ENCODE measurements around the gene MAP1A. TPM values are rescaled to one million over a fixed set of nuclear protein-coding genes. Genes with fewer than 3 reads are reported as not detected.

MAP1A gene
- total RNA-seq, 1 donor from 2014 or later: 16.9 TPM

DNA sequence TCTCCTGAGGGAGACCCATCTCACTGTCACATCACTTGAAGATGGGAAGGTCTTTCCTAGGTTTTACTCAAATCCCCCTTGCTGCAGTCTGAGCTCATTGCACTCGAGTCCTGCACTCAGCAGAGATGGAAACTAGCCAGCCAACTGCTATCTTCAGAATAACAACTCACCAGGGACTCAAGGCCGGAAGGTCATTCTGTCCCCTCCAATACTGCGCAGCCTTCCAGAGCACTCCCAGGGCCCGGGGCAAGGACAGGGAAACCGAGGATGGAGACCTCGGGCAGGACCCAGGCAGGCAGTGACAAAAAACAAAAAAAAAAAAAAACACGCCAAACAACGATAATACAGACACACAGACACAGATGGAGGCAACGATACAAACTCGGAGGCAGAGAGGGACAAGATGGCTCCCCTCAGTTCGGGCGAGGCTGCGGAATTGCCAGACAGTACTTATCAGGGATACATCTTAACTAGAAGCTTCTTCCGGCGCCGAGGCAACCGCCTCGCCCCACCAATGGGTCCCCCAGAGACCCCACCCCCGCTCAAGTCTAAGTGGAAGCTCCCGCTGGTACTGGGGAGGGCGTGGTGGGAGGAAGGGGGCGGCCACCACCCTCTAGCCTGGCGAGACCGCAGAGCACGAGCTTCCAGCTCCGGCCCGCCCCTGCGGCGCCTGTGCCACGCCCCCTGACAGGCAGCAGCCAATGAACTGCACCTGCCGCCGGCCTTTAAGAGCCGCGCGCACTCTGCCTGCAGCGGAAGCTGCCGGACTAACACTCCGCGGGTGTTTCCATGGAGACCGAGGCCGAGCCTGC lies 7.0 kb upstream of the MAP1A start:
- peak overlapping the region; percentile 88 for H3K27ac ChIP-seq
- peaks cover 29% of the 10 kb centered on the region for H3K4me1 ChIP-seq
- DNase-seq (ENCODE audit: extremely low spot score in 2 of 2): peak in 1 of 2 donors; percentile 99
- H3K4me3 ChIP-seq: peak overlapping the region; percentile 56 to 67
- H3K9me3 ChIP-seq: no peaks in the 10 kb centered on the region
- TF ChIP-seq, protein P1, sequence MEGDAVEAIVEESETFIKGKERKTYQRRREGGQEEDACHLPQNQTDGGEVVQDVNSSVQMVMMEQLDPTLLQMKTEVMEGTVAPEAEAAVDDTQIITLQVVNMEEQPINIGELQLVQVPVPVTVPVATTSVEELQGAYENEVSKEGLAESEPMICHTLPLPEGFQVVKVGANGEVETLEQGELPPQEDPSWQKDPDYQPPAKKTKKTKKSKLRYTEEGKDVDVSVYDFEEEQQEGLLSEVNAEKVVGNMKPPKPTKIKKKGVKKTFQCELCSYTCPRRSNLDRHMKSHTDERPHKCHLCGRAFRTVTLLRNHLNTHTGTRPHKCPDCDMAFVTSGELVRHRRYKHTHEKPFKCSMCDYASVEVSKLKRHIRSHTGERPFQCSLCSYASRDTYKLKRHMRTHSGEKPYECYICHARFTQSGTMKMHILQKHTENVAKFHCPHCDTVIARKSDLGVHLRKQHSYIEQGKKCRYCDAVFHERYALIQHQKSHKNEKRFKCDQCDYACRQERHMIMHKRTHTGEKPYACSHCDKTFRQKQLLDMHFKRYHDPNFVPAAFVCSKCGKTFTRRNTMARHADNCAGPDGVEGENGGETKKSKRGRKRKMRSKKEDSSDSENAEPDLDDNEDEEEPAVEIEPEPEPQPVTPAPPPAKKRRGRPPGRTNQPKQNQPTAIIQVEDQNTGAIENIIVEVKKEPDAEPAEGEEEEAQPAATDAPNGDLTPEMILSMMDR (IDR thresholded peaks at IDR 0.05): no peak
- TF ChIP-seq POLR2AphosphoS5 (IDR thresholded peaks at IDR 0.05; ENCODE audit: insufficient read depth in 1 of 2, low read depth in 1 of 2): peak; percentile 90 to 93
- peak in 1 of 2 donors; percentile 45 for TF ChIP-seq POLR2A (IDR thresholded peaks at IDR 0.05)
- no peaks in the 10 kb centered on the region for H3K27me3 ChIP-seq
- intact Hi-C loops (cut with DNase I): no loop called here
- no peaks in the 10 kb centered on the region for H3K36me3 ChIP-seq

DNA sequence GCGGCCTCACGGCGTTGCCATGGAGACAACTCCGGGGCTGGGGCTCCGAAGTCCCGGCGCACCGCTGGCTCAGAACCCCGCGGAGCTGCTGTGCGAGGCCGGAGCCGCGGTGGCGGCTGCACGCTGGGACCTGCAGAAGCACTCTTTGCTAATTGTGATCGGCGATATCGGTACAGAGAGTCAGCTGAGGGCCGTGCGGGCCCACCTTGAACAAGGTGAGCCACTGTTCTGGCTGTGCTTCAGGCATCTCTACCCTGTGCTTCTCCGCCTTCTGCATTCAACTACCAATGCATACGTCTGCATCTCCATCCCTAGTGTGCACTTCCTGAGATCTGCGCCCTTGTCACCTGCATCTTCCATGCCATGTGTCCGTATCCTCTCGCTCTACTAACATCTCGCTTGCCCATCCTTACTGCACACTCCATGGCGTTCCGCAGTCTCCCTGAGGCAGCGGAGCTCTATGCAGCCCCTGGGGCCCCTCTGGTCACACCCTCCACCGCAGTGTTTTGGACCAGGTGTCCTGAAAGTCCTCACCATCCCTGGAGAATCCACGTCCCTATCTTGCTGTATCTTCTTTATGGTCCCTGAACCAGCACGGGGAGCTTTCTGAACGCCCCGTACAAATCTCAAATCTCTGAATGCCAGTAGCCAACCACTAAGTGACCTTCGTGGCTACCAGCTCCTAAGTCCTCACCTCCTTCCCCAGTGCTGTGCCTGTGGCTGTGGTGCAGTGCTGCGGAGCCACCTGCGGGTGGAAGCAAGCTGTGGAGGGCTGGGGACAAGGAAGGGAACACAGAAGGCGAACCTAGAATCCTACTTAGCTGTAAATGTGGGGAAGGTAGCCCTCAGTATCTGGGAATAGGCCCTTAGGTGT lies 6.2 kb upstream of the MAP1A start:
- peaks cover 36% of the 10 kb centered on the region for H3K4me1 ChIP-seq
- no peaks in the 10 kb centered on the region for H3K27me3 ChIP-seq
- no peak for DNase-seq (ENCODE audit: extremely low spot score in 2 of 2)
- H3K27ac ChIP-seq: peak overlapping the region; percentile 88
- intact Hi-C loops (cut with DNase I): no loop called here
- no peaks in the 10 kb centered on the region for H3K36me3 ChIP-seq
- no peak for TF ChIP-seq POLR2A (IDR thresholded peaks at IDR 0.05)
- TF ChIP-seq, protein P1 (IDR thresholded peaks at IDR 0.05): no peak
- H3K9me3 ChIP-seq: no peaks in the 10 kb centered on the region
- H3K4me3 ChIP-seq: peak overlapping the region; percentile 56 to 67

DNA sequence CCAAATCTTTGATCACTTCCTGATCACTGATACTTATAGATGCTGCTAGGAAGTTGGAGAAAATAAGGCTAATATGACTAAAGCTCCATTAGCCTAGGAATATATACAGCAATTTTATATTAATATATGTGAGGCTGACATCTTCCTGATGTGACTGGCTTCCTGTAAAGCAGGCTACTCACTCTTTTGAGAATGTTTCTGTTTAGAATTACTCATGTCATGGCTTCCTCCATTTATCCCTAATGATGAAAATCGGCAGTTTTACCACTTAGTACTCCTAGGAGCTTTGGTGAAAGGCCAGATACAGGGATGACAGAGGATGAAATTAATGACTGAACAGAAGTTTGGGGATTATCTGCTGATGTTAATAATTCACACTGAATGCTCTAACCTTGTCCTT lies 3.9 kb upstream of the MAP1A start:
- TF ChIP-seq, protein P1 (IDR thresholded peaks at IDR 0.05): no peak
- TF ChIP-seq POLR2AphosphoS5 (IDR thresholded peaks at IDR 0.05; ENCODE audit: insufficient read depth in 1 of 2, low read depth in 1 of 2): no peak
- no peak for TF ChIP-seq POLR2A (IDR thresholded peaks at IDR 0.05)
- Histone ChIP-seq H3K4me1 (peaks cover 44% of the 10 kb centered on the region), H3K9me3 (no peaks in the 10 kb centered on the region), H3K27me3 (no peaks in the 10 kb centered on the region), H3K36me3 (no peaks in the 10 kb centered on the region), H3K27ac (peak overlapping the region; percentile 85), H3K4me3 (no peak overlapping the region)
- intact Hi-C loops (cut with DNase I): no loop called here
- DNase-seq (ENCODE audit: extremely low spot score in 2 of 2): no peak

DNA sequence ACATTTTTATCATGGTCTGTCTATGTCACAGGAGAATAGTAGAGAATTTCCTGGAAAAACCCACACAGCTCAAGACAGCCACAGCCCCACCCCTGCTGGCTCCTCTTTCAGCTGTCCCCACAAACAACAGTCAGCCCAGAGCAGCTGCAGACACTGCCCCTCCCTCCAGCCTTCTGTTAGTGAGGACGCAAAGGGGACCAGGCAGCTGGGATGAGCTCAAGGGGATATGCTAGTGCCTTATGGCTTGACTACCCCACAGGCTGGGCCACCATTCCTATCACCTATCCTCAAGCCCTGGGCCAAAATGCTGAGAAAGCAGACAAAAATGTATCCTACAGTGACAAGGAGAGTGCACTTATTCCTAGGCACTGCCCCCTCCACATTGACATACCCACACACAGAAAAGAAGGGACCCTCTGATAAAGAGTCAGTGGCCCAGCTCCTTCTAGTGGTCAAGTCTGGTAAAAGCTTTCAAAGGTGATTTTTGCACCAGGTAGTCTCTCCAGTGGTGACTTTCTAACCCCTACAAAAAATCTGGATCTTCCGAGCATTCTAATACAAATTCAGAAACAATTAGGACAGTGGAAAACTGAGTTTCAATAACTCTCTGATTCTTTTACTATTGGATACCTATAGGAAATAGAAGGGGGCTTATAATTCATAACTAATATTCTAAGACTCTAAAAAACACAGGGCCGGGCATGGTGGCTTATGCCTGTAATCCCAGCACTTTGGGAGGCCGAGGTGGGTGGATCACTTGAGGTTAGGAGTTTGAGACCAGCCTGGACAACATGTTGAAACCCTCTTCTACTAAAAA lies 3.0 kb upstream of the MAP1A start:
- no peaks in the 10 kb centered on the region for H3K9me3 ChIP-seq
- no peak overlapping the region for H3K4me3 ChIP-seq
- H3K27ac ChIP-seq: peak overlapping the region; percentile 85
- DNase-seq (ENCODE audit: extremely low spot score in 2 of 2): no peak
- TF ChIP-seq POLR2A (IDR thresholded peaks at IDR 0.05) (no peak), POLR2AphosphoS5 (IDR thresholded peaks at IDR 0.05; ENCODE audit: insufficient read depth in 1 of 2, low read depth in 1 of 2) (no peak)
- TF ChIP-seq, protein P1 (IDR thresholded peaks at IDR 0.05): no peak
- H3K36me3 ChIP-seq: no peaks in the 10 kb centered on the region
- peaks cover 44% of the 10 kb centered on the region for H3K4me1 ChIP-seq
- intact Hi-C loops (cut with DNase I): no loop called here
- no peaks in the 10 kb centered on the region for H3K27me3 ChIP-seq

Measured in vagina (tissue), 2 donors.